Measurements from ENCODE around the gene BLCAP.

BLCAP gene

DNA sequence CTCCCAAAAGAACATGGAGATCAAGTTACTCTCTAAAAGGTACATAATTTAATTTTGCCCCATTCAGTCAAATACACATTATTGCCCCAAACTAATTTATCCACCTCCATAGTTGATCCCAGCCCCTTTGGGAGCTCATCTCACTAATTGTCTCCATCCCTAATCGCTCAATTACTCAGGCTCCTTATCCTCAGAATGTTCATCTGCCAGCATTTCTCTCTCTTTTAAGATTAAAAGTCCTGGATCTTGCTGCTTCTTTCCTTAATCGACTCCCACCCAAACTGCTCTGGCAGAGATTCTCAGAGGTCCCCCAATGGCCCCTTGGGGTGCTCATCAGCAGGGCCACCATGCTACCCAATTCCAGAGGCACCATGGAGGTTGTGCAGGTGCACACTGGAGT, 25.0 kb downstream of the BLCAP start (continued):
- TF ChIP-seq TSHZ2 (CRISPR knock-in tag; IDR thresholded peaks at IDR 0.05) = no peak
- no peak for TF ChIP-seq ZFP3 (CRISPR knock-in tag; IDR thresholded peaks at IDR 0.05)
- no peak for TF ChIP-seq BACH2 (CRISPR knock-in tag; IDR thresholded peaks at IDR 0.05; ENCODE audit: borderline replicate concordance)

- no peak for TF ChIP-seq ZNF8 (CRISPR knock-in tag; IDR thresholded peaks at IDR 0.05)
- no peak for TF ChIP-seq TOX (CRISPR knock-in tag; IDR thresholded peaks at IDR 0.05; ENCODE audit: borderline replicate concordance)
- TF ChIP-seq OSR1 (CRISPR knock-in tag; IDR thresholded peaks at IDR 0.05) = no peak
- no peak for TF ChIP-seq ZNF70 (CRISPR knock-in tag; IDR thresholded peaks at IDR 0.05)
- no peak for TF ChIP-seq ZFP3 (CRISPR knock-in tag; IDR thresholded peaks at IDR 0.05)
- TF ChIP-seq PATZ1 (CRISPR knock-in tag; IDR thresholded peaks at IDR 0.05; ENCODE audit: borderline replicate concordance) = no peak
- TF ChIP-seq ZFP30 (CRISPR knock-in tag; IDR thresholded peaks at IDR 0.05) = no peak
- no peak for TF ChIP-seq CSRNP3 (CRISPR knock-in tag; IDR thresholded peaks at IDR 0.05)
- TF ChIP-seq ISL1 (CRISPR knock-in tag; IDR thresholded peaks at IDR 0.05) = no peak
- TF ChIP-seq CSDC2 (CRISPR knock-in tag; IDR thresholded peaks at IDR 0.05) = no peak
- TF ChIP-seq, protein P1, sequence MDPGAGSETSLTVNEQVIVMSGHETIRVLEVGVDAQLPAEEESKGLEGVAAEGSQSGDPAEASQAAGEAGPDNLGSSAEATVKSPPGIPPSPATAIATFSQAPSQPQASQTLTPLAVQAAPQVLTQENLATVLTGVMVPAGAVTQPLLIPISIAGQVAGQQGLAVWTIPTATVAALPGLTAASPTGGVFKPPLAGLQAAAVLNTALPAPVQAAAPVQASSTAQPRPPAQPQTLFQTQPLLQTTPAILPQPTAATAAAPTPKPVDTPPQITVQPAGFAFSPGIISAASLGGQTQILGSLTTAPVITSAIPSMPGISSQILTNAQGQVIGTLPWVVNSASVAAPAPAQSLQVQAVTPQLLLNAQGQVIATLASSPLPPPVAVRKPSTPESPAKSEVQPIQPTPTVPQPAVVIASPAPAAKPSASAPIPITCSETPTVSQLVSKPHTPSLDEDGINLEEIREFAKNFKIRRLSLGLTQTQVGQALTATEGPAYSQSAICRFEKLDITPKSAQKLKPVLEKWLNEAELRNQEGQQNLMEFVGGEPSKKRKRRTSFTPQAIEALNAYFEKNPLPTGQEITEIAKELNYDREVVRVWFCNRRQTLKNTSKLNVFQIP (CRISPR knock-in tag; IDR thresholded peaks at IDR 0.05; ENCODE audit: borderline replicate concordance, low read depth) = no peak
- TF ChIP-seq CREB5 (CRISPR knock-in tag; IDR thresholded peaks at IDR 0.05; ENCODE audit: low read depth) = no peak
- TF ChIP-seq ZNF565 (CRISPR knock-in tag; conservative IDR thresholded peaks at IDR 0.05; ENCODE audit: low read depth) = no peak
- TF ChIP-seq SNAI2 (CRISPR knock-in tag; IDR thresholded peaks at IDR 0.05) = no peak
- no peak for TF ChIP-seq ZC3H10 (CRISPR knock-in tag; IDR thresholded peaks at IDR 0.05)
- TF ChIP-seq TCF4 (CRISPR knock-in tag; IDR thresholded peaks at IDR 0.05; ENCODE audit: borderline replicate concordance) = no peak
- no peak for TF ChIP-seq GLIS3 (CRISPR knock-in tag; IDR thresholded peaks at IDR 0.05)
- no peak for TF ChIP-seq ARNTL (CRISPR knock-in tag; IDR thresholded peaks at IDR 0.05; ENCODE audit: borderline replicate concordance, low read depth)
- TF ChIP-seq TSHZ2 (CRISPR knock-in tag; IDR thresholded peaks at IDR 0.05) = no peak
- TF ChIP-seq ESRRG (CRISPR knock-in tag; IDR thresholded peaks at IDR 0.05) = no peak
- no peak for ATAC-seq
Measured at GRCh38 chr20:37501940-37502339, 25.7 kb downstream of the BLCAP start.

All from SK-N-SH treated with all-trans-retinoic acid at 6 μM for 48 hours (cell line).